HPDE6-E6E7 (cell line): ENCODE results near the gene TAS1R3.
A peak's percentile ranks its signal among the peaks of the same experiment; 100 is the strongest.

ENCODE experiments used
- DNase-seq: peaks from one replicate; pipeline ENCODE4 v3.0.0; 2011; ENCODE audit warnings: missing footprints; ENCODE audit errors: extremely low spot score

Gene TAS1R3

GRCh38 chr1:1371746-1372711, 40.9 kb downstream of the TAS1R3 start:
- peak; percentile 72 for DNase-seq

- no peak for DNase-seq
Measured at GRCh38 chr1:1373051-1373814, 42.2 kb downstream of the TAS1R3 start.

GRCh38 chr1:1373815-1374588, 42.9 kb downstream of the TAS1R3 start:
- no peak for DNase-seq

- DNase-seq: no peak
Measured at GRCh38 chr1:1374589-1374928, 43.5 kb downstream of the TAS1R3 start.

- peak; percentile 98 for DNase-seq
Measured at GRCh38 chr1:1374929-1375662, 44.0 kb downstream of the TAS1R3 start, which contains the start of gene AURKAIP1. TSS of gene AURKAIP1 (minus strand) at chr1:1375207. CDS start at chr1:1374756, 451 bp downstream.

GRCh38 chr1:1376551-1377226, 45.6 kb downstream of the TAS1R3 start:
- DNase-seq: no peak

GRCh38 chr1:1377540-1378205, 46.6 kb downstream of the TAS1R3 start:
- no peak for DNase-seq

GRCh38 chr1:1380860-1381259, 49.8 kb downstream of the TAS1R3 start:
- DNase-seq: no peak

GRCh38 chr1:1381294-1381693, 50.2 kb downstream of the TAS1R3 start:
- DNase-seq: no peak
